Lower leg skin (tissue), 4 donors: ENCODE measurements around the gene MDH1B. TPM values are rescaled to one million over a fixed set of nuclear protein-coding genes. Genes with fewer than 3 reads are reported as not detected.

ENCODE experiments used
- DNase-seq, 2 donors: peaks; one replicate each; pipeline ENCODE4 v3.0.0-alpha.2; 2019; ENCODE audit warnings: low spot score in 2 of 2
- H3K4me3 ChIP-seq: fragments of 200-600 bp; sonication (generic); 2 replicates; pipeline ENCODE4 v1.5.1; 2017; ENCODE audit warnings: mild to moderate bottlenecking, low read depth; ENCODE audit not compliant: poor library complexity, severe bottlenecking
- CTCF ChIP-seq, 3 donors: fragments of 450-650 bp; IDR thresholded peaks; one replicate each; pipeline ENCODE4 v1.5.1; 2016; ENCODE audit warnings: antibody characterized with exemption in 3 of 3, mild to moderate bottlenecking in 3 of 3, moderate library complexity in 2 of 3
- POLR2A ChIP-seq, 2 donors: fragments of 450-650 bp; IDR thresholded peaks; one replicate each; pipeline ENCODE4 v1.6.1; 2016 to 2017; ENCODE audit warnings: antibody characterized with exemption in 2 of 2, mild to moderate bottlenecking in 1 of 2, moderate library complexity in 1 of 2
- WGBS, 2 donors: methylation state at CpG; one replicate each; pipeline ENCODE4 v1.1.5; 2018; 5-methylcytosine and 5-hydroxymethylcytosine counted together
- intact Hi-C: fragments of 100-400 bp; cut with DNase I; formaldehyde crosslinking; loops from one replicate; pipeline ENCODE4 v1.15.0; 2023; ENCODE audit warnings: low total_unique reads
- microRNA-seq, 2 donors: library from miRNA; unstranded; fragments of <30 nt; microRNA quantifications; one replicate each; pipeline ENCODE4, GENCODE V29; 2016; ENCODE audit warnings: borderline replicate concordance in 2 of 2, borderline number of aligned reads in 1 of 2
- total RNA-seq, 4 donors: library from RNA; depleted of rRNA; stranded (reverse); fragments of >200 nt; gene quantifications; one replicate each; pipeline ENCODE4 v1.1.0, GENCODE V29; 2016

The MDH1B gene
- total RNA-seq, 4 donors from 2014 or later, result 0.10 to 1.1 (median 0.46) TPM

- intact Hi-C loops, result no loop called here
- no peak overlapping the region for H3K4me3 ChIP-seq
- 61 to 67% methylated on average over 1 of the region's 1 CpG for WGBS, 2 donors
- DNase-seq, result no peak
- TF ChIP-seq CTCF (IDR thresholded peaks at IDR 0.05) (no peak), POLR2A (IDR thresholded peaks at IDR 0.05) (no peak)
These were observed 76.1 kb downstream of the MDH1B start for GRCh38 chr2:206688990-206689389.

- WGBS, 2 donors, result 75 to 79% methylated on average over 2 of the region's 2 CpGs
- DNase-seq, result no peak
- no peak for TF ChIP-seq POLR2A (IDR thresholded peaks at IDR 0.05)
- TF ChIP-seq CTCF (IDR thresholded peaks at IDR 0.05), result no peak
- H3K4me3 ChIP-seq, result no peak overlapping the region
- intact Hi-C loops, result no loop called here
These were observed 76.7 kb downstream of the MDH1B start for GRCh38 chr2:206688453-206688852.

Small RNA genes lying within 50 kb of the gene (microRNA-seq; reads per million reads assigned to microRNA genes)
- gene MIR3130-1 (0 reads per million in 2 donors), gene MIR3130-2 (0 reads per million in 2 donors)

Other genes with a start within 250 kb of the MDH1B start
- gene FAM237A, start 122.8 kb downstream of the MDH1B start, total RNA-seq, result not detected
- gene DYTN, start 46.9 kb downstream of the MDH1B start, total RNA-seq, result not detected
- 10 to 100 TPM; 21.4 to 25.4 (median 23.8) TPM for gene FASTKD2, start 278 bp upstream of the MDH1B start, total RNA-seq
- gene CPO, start 174.2 kb upstream of the MDH1B start, total RNA-seq, result under 1 TPM in 2 of 4 donors, not detected in 2; 0.27 to 0.39 TPM